ENCODE data around the gene RAC3. TPM values are rescaled to one million over a fixed set of nuclear protein-coding genes. Genes with fewer than 3 reads are reported as not detected.
A peak's percentile ranks its signal among the peaks of the same experiment; 100 is the strongest.

The RAC3 gene
- total RNA-seq, 4 donors from 2014 or later = 0.42 to 2.0 TPM; not detected in 2

DNA sequence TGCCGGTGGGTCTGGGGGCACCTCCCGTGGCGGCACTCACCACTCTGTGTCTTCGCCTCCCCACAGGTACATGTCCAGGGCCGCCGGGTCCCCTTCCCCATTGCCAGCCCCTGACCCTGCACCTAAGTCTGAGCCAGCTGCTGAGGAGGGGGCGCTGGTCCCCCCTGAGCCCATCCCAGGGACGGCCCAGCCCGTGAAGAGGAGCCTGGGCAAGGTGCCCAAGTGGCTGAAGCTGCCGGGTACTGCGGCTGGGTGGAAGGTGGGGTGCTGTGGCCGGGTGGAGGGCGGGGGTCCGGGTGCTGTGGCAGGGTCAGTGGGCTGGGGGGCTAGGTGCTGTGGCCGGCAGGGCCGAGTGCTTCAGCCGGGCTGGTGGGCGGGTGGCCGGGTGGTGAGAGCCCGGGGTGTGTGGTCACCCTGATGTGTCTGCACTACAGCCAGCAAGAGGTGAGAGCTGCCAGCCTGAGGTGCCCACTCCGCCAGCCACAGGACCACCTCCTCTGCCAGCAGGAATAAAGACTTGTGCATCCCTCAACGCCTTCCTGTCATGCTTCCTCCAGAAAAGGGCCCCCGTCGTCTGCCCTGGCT is 14.5 kb upstream of the RAC3 start:
- H3K27me3 ChIP-seq = no peaks in the 10 kb centered on the region
- intact Hi-C loops (cut with DNase I; ENCODE audit: low total_unique reads) = no loop called here
- DNase-seq (no peak), ATAC-seq (no peak)
- no peaks in the 10 kb centered on the region for H3K36me3 ChIP-seq
- H3K9me3 ChIP-seq = no peaks in the 10 kb centered on the region
- TF ChIP-seq POLR2A (IDR thresholded peaks at IDR 0.05) (no peak), CTCF (IDR thresholded peaks at IDR 0.05 in 4 of 5, conservative IDR thresholded peaks at IDR 0.05 in 1 of 5) (no peak)
- in situ Hi-C loops (cut with MboI; ENCODE audit: low sequenced_read_pairs in 4 of 4) = no loop called here
- H3K4me3 ChIP-seq = no peak overlapping the region
- H3K27ac ChIP-seq = no peak overlapping the region
- peaks cover 14 to 47% of the 10 kb centered on the region in 2 donors for H3K4me1 ChIP-seq

- H3K9me3 ChIP-seq = no peaks in the 10 kb centered on the region
- no peak for TF ChIP-seq CTCF (IDR thresholded peaks at IDR 0.05 in 4 of 5, conservative IDR thresholded peaks at IDR 0.05 in 1 of 5)
- TF ChIP-seq POLR2A (IDR thresholded peaks at IDR 0.05) = no peak
- H3K4me1 ChIP-seq = peaks cover 18 to 51% of the 10 kb centered on the region in 2 donors
- in situ Hi-C loops (cut with MboI; ENCODE audit: low sequenced_read_pairs in 4 of 4) = no loop called here
- ATAC-seq (no peak), DNase-seq (no peak)
- no peaks in the 10 kb centered on the region for H3K36me3 ChIP-seq
- peak overlapping the region in 1 of 4 donors; percentile 10 for H3K27ac ChIP-seq
- no peak overlapping the region for H3K4me3 ChIP-seq
- intact Hi-C loops (cut with DNase I; ENCODE audit: low total_unique reads) = no loop called here
- H3K27me3 ChIP-seq = no peaks in the 10 kb centered on the region
Measured at GRCh38 chr17:82017612-82018151, 13.8 kb upstream of the RAC3 start.

DNA sequence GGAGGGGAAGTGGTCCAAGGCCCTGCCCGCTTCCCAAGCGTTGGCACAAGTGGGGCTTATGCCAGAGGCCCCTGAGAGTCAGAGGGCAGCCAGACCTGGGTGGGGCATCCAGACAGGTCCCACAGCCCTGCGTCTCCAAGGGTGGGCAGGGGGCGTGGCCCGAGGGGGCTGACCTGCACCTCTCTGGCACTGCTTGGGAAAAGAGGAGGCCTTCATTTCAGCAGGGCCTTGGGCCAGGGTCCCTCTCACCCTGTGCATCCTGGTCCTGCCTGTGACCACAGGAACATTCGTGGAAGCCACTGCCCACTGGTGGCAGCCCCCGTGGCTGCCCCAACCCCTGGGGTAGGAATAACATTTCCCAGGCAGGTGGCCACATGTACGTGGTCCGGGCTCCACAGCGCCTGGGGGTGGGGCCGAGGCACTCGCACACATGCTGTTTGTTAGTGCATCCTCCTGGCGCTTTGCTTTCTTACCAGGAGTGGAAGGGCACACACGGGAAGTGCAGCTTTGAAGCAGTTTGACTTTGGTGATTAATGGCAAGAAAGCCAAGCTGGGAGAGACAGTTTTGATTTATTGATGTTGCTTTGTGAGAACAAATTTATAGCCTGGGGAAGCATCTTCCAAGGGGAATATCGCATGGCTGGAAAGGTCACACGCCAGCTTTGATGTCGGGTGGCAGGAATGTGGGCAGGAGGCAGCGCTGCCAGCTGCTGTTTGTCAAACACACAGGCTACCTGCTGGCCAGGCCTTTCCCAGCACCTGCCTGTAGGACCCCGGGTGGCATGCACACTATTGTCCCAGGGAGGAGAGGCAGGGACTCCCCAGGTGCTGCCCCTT is 13.1 kb upstream of the RAC3 start:
- ATAC-seq = no peak
- intact Hi-C loops (cut with DNase I; ENCODE audit: low total_unique reads) = no loop called here

DNA sequence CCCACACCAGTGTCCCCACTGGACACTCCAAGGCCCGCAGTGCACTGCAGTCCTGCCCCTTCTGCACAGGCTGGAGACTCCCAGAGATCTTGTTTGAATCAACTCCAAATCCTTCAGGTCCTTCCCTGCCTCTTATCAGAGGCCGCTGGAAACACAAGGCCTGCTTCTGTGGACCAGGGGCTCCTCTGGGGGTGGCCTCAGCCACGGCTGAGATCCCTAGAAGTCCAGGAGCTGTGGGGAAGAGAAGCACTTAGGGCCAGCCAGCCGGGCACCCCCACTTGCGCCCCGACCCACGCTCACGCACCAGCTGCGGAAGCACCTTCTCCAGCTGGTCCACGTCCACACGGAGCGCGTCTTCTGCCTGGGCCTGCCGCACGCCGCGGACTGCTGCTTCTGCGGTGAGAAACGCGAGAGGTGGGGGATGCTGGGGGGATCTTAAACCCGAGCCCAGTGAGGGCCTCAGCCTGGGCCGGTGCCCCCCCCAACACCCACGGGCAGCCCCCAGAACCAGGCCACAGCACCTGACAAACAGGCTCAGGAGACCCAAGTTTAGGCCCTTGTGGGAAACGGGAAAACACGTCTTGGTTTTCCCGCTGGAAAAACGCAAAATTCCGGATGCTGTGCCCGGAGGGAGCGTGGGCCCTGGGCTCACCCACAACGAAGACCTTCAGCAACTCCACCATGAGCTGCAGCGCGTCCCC is 12.3 kb upstream of the RAC3 start:
- peaks cover 23 to 60% of the 10 kb centered on the region in 2 donors for H3K4me1 ChIP-seq
- intact Hi-C loops (cut with DNase I; ENCODE audit: low total_unique reads) (no loop called here), in situ Hi-C loops (cut with MboI; ENCODE audit: low sequenced_read_pairs in 4 of 4) (no loop called here)
- DNase-seq (no peak), ATAC-seq (no peak)
- no peak overlapping the region for H3K4me3 ChIP-seq
- TF ChIP-seq POLR2A (IDR thresholded peaks at IDR 0.05) (no peak), CTCF (IDR thresholded peaks at IDR 0.05 in 4 of 5, conservative IDR thresholded peaks at IDR 0.05 in 1 of 5) (no peak)
- no peaks in the 10 kb centered on the region for H3K27me3 ChIP-seq
- peak overlapping the region in 2 of 4 donors; percentile 38 to 41 for H3K27ac ChIP-seq
- no peaks in the 10 kb centered on the region for H3K36me3 ChIP-seq
- H3K9me3 ChIP-seq = no peaks in the 10 kb centered on the region

More for the DNA sequence above, 13.1 kb upstream of the RAC3 start:
- no peak for DNase-seq
- H3K4me3 ChIP-seq = no peak overlapping the region
- H3K4me1 ChIP-seq = peaks cover 18 to 52% of the 10 kb centered on the region in 2 donors
- no peaks in the 10 kb centered on the region for H3K27me3 ChIP-seq
- H3K36me3 ChIP-seq = no peaks in the 10 kb centered on the region
- in situ Hi-C loops (cut with MboI; ENCODE audit: low sequenced_read_pairs in 4 of 4) = no loop called here
- no peaks in the 10 kb centered on the region for H3K9me3 ChIP-seq
- H3K27ac ChIP-seq = peak overlapping the region in 2 of 4 donors; percentile 38 to 41
- no peak for TF ChIP-seq CTCF (IDR thresholded peaks at IDR 0.05 in 4 of 5, conservative IDR thresholded peaks at IDR 0.05 in 1 of 5)

Data from gastrocnemius medialis (tissue), 4 donors.